Activated CD4-positive, alpha-beta T cell treated with anti-CD3 and anti-CD28 coated beads, Interleukin-2, amount 10 ng/mL, durations not matched to agents 24 days and 14 days (primary cell): ENCODE measurements around the gene RHNO1. TPM values are rescaled to one million over a fixed set of nuclear protein-coding genes. Genes with fewer than 3 reads are reported as not detected.
"Not testable (repeated sequence)": the region's sequence is repeated elsewhere in the genome, so short reads cannot be mapped to it uniquely, and the experiment has no call there.

ENCODE experiments used
- DNase-seq: peaks from one replicate; pipeline ENCODE4 v3.0.0; 2022
- H3K27ac Mint-ChIP-seq: one replicate; pipeline ENCODE4 v1.8.0; 2022; ENCODE audit warnings: mild to moderate bottlenecking, mixed read lengths
- H3K27me3 Mint-ChIP-seq: one replicate; pipeline ENCODE4 v1.8.0; 2022; ENCODE audit warnings: mixed read lengths
- H3K36me3 Mint-ChIP-seq: one replicate; pipeline ENCODE4 v1.8.0; 2022; ENCODE audit warnings: low read depth, mild to moderate bottlenecking, mixed read lengths
- H3K4me1 Mint-ChIP-seq: one replicate; pipeline ENCODE4 v1.8.0; 2021; ENCODE audit warnings: mixed read lengths
- H3K4me3 Mint-ChIP-seq: one replicate; pipeline ENCODE4 v1.8.0; 2022; ENCODE audit warnings: mild to moderate bottlenecking, moderate library complexity, mixed read lengths
- H3K9me3 Mint-ChIP-seq: one replicate; pipeline ENCODE4 v1.8.0; 2021; ENCODE audit warnings: mixed read lengths
- intact Hi-C: fragments of 100-400 bp; cut with micrococcal nuclease; formaldehyde crosslinking; loops from one replicate; pipeline ENCODE4 v1.15.1; 2023
- total RNA-seq: library from RNA; stranded (reverse); gene quantifications from 2 replicates; pipeline ENCODE4 v1.2.3, GENCODE V29; 2022

Gene RHNO1
- total RNA-seq, 1 donor from 2014 or later = 48.1 TPM

DNA sequence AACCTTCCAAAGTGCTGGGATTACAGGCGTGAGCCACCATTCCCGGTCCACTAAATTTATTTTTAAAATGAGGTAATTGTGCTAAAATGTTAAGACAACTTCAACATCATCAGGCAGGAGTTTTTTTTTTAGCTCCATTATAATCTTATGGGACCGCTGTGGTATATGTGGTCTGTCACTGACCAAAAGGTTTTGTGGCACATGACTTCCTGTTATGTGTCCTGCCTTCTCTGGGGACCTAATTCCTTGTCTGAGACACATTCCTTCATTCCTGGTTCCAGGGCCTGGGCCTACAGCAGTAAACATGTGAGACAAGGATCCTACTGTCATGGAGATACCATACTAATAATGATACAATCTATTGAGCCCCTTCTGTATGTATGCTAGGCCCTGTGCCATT lies 25.1 kb upstream of the RHNO1 start:
- Mint-ChIP-seq H3K27ac (no peak overlapping the region), H3K4me1 (peaks cover 3% of the 10 kb centered on the region), H3K27me3 (no peaks in the 10 kb centered on the region), H3K9me3 (no peaks in the 10 kb centered on the region), H3K36me3 (peaks cover 4% of the 10 kb centered on the region), H3K4me3 (no peak overlapping the region)
- intact Hi-C loops = loop anchor here (5.0 kb wide), 1 partner anchor 190 kb away; no protein-coding TSS in a partner anchor
- DNase-seq = no peak

DNA sequence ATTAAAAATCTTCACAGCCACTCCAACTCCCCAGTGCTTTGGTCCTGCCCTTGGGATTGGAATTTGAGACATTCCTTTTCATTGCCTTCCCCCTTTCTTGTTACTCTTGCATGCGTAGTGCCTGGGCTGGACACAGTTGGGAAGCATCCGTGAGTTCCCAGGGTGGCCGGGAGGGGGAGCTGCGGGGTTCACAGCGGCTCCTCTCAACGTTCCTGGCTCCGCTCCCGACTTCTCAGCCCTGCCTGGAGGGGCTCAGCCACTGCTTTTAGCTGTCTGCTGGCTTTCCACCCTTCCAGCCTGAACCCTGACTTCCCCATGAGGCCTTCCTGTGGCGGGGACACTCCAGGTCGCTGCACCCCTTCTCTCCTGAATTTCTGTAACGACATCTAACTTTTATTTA lies 23.4 kb upstream of the RHNO1 start:
- H3K27me3 Mint-ChIP-seq = no peaks in the 10 kb centered on the region
- no peaks in the 10 kb centered on the region for H3K9me3 Mint-ChIP-seq
- peak; percentile 84 for DNase-seq
- H3K4me1 Mint-ChIP-seq = peaks cover 3% of the 10 kb centered on the region
- intact Hi-C loops = loop anchor here (1.0 to 5.0 kb wide), 2 partner anchors 91 to 189 kb away; no protein-coding TSS in a partner anchor
- H3K36me3 Mint-ChIP-seq = peaks cover 6% of the 10 kb centered on the region
- no peak overlapping the region for H3K27ac Mint-ChIP-seq
- no peak overlapping the region for H3K4me3 Mint-ChIP-seq

DNA sequence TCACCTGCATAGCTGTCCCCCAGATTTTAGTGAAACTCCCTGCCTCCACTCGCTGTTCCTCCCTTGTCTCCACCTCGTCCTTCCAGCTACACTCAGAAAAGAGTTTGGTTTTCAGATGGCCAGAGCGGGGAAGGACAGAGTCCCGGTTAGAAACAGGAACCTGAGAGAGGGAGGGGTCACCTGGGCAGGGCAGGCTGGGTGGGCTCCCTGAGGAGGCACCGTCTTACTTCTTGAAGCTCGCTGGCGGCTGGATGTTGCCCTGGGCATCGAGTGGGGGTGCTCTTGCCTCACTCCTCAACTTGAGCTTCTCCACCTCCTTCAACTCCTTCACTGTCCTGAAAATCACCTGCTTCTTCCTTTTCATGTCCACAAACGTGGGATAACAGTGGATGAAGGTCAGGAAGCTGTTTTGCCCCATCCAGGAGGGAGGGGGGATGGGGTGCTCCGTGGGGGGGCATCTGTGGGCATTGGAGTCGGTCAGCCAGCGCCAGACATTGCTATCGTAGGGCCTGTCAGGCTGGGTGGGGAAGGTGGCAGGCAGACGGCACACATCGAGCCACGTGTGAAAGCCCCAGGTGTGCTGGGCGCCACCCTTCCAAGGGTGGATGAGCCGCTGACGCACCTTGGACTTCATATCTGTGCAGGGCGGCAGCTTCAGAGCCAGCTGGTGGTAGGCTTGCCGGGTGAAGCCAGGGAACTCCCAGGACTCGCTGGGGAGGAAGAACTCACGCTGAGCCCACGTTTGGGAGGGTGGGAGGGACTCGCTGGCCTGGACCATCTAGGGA lies 22.2 kb upstream of the RHNO1 start:
- Mint-ChIP-seq H3K4me3 (no peak overlapping the region), H3K4me1 (peaks cover 3% of the 10 kb centered on the region), H3K27ac (no peak overlapping the region), H3K27me3 (no peaks in the 10 kb centered on the region), H3K36me3 (peaks cover 16% of the 10 kb centered on the region), H3K9me3 (no peaks in the 10 kb centered on the region)
- intact Hi-C loops = loop anchor here (5.0 kb wide), 1 partner anchor 187 kb away; no protein-coding TSS in a partner anchor
- DNase-seq = no peak

DNA sequence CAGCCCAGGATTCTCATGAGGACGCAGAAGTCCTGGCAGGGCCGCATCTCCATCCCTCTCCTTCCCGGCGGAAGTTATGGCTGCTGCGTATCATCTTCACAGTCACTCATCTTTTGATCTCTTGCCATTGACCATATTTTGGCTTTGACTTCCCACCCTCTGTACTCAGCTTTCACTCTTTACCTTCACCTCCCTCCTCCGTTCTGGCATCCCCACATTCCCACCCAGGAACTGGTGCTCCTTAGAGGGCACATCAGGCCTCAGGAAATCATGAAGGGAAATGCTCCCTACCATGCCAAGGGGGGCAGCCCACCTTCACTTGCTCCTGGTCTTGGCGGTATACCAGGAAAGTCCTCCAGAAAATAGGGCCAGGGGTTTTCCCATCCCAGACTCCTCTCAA lies 21.5 kb upstream of the RHNO1 start:
- Mint-ChIP-seq H3K4me1 (peaks cover 3% of the 10 kb centered on the region), H3K4me3 (no peak overlapping the region), H3K36me3 (peaks cover 22% of the 10 kb centered on the region), H3K9me3 (no peaks in the 10 kb centered on the region), H3K27me3 (no peaks in the 10 kb centered on the region), H3K27ac (no peak overlapping the region)
- intact Hi-C loops = no loop called here
- no peak for DNase-seq

DNA sequence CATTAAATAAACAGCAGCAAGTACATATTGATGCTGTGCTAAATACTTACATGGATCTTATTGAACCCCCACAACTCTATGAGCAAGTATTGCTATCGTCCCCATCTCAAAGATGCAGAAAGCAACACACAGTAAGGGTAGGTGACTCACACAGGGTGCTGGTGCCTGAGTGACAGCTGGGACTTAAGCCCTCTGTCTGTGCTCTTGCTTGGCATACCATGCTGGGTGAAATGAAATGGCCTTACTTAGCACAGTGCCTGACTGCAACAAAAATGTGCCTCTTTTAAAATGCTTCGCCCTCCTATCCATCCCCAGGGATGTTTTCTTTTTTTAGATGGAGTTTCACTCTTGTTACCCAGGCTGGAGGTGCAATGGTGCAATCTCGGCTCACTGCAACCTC lies 21.0 kb upstream of the RHNO1 start:
- H3K4me3 Mint-ChIP-seq = no peak overlapping the region
- no peaks in the 10 kb centered on the region for H3K27me3 Mint-ChIP-seq

DNA sequence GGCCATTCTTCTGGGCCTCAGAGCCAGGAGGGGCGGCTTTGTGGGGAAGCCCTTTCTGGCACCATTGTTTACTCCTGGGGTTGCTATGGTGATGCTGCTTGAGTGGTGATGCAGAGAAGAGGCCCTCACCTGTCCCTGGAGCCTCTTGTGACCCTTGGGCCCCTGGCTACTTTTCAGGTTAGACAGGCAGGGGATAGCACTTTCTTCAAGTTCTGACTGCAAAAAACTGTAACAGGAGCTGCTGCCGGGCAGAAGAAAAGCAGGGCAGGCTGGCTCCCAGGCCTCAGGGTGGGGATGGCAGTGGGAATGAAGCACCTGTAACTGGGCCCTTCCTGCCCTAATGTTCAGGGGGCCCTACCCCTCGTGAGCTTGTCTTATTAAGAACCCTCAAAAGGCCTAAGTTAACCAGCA lies 20.0 kb upstream of the RHNO1 start, which contains the start of gene TEX52:
Gene TEX52, minus strand, starts transcription at position 19 of the 411 bp plus-strand sequence. Its CDS starts 13 bp downstream, at position 6.
- Mint-ChIP-seq H3K36me3 (peaks cover 31% of the 10 kb centered on the region), H3K4me1 (peaks cover 3% of the 10 kb centered on the region), H3K27ac (peak within 1 kb of the TSS; percentile 20), H3K27me3 (no peaks in the 10 kb centered on the region), H3K4me3 (no peak within 1 kb of the TSS), H3K9me3 (no peaks in the 10 kb centered on the region)
- intact Hi-C loops = no loop called here
- DNase-seq = no peak

More for the DNA sequence above, 21.0 kb upstream of the RHNO1 start:
- intact Hi-C loops = no loop called here
- H3K9me3 Mint-ChIP-seq = no peaks in the 10 kb centered on the region
- peaks cover 3% of the 10 kb centered on the region for H3K4me1 Mint-ChIP-seq
- peaks cover 23% of the 10 kb centered on the region for H3K36me3 Mint-ChIP-seq
- no peak for DNase-seq
- H3K27ac Mint-ChIP-seq = no peak overlapping the region

DNA sequence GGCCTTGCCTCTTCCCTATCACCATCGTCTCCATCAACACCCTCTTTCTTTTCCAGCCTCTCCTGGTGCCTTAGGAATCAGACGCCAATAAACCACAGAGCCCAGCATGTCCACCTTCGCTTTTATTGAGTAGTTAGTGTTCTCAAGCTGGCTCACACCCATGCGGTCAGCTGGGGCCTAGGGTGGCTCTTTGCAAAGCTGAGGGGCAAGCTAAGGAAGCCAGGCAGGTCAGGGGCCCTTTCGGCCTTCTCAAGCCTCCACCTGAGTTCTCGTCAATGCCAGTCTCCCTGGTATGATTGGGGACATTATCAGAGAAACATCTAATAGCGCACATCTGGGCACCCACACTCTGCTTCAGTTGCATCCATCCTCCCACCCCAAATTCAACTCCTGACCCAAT lies 19.4 kb upstream of the RHNO1 start:
- Mint-ChIP-seq H3K9me3 (no peaks in the 10 kb centered on the region), H3K4me3 (no peak overlapping the region), H3K27ac (no peak overlapping the region), H3K36me3 (peaks cover 33% of the 10 kb centered on the region), H3K27me3 (no peaks in the 10 kb centered on the region), H3K4me1 (peaks cover 3% of the 10 kb centered on the region)
- no peak for DNase-seq
- intact Hi-C loops = no loop called here

DNA sequence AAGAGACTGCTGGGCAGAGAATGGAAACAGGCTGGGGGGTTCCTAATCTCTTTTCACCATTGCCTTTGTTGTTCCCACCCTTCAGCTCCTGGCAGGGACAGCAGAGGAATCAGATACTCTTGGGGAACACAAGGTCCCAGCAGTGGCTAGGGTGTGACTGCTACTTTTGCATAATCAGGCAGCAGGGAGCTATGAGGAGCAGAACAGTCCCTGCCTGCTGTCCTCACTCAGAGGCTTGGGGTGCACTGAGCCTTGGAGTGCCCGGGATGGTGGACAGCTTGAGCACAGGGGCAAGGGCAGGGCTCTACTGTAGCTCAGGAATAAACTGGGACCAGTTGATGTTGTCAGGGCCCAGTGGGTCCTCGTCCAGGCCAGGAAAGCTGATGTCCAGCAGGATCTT lies 18.7 kb upstream of the RHNO1 start:
- no peak overlapping the region for H3K4me3 Mint-ChIP-seq
- DNase-seq = no peak
- H3K9me3 Mint-ChIP-seq = no peaks in the 10 kb centered on the region
- no peak overlapping the region for H3K27ac Mint-ChIP-seq
- H3K27me3 Mint-ChIP-seq = no peaks in the 10 kb centered on the region
- H3K4me1 Mint-ChIP-seq = peaks cover 3% of the 10 kb centered on the region
- peaks cover 39% of the 10 kb centered on the region for H3K36me3 Mint-ChIP-seq
- intact Hi-C loops = no loop called here

DNA sequence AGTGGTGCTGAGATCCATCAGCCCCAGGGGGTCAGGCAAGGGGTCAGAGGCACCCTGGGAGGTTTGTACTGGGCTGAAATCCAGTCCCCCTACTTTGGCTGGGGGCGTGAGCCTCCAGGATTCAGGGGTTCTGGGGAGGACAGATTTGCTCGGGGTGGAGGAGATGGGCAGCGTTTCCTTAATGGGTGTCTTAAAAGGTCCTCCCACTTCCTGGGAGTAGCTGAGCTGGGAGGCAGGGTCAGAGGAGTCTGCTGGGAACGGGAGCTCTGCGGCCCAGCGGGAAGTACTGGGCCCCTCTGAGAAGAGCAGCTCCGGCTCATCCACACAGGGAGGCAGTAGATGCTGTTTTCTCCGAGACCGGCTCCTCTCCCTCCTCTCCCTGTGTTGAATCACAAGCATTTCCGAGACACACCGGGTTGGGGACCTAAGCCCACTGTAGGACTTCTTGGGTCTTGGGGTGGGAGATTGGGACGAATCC lies 18.0 kb upstream of the RHNO1 start:
- DNase-seq = no peak
- H3K4me1 Mint-ChIP-seq = no peaks in the 10 kb centered on the region
- no peak overlapping the region for H3K4me3 Mint-ChIP-seq
- H3K36me3 Mint-ChIP-seq = peaks cover 40% of the 10 kb centered on the region
- H3K27me3 Mint-ChIP-seq = no peaks in the 10 kb centered on the region
- no peaks in the 10 kb centered on the region for H3K9me3 Mint-ChIP-seq
- intact Hi-C loops = no loop called here
- H3K27ac Mint-ChIP-seq = no peak overlapping the region

DNA sequence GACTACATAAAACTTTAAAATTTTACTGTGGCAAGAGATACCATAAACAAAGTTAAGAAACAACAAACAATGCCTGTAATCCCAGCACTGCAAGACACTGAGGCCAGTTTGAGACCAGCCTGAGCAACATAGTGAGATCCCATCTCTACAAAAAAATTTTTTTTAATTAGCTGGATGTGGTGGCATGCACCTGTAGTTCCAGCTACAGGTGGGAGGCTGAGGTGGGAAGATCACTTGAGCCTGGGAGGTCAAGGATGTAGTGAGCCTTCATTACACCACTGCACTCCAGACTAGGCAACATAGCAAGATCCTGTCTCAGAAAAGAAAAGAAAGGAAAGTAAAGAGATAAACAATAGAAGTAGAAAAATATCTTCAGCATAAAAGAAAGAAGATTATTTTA lies 16.9 kb upstream of the RHNO1 start:
- no peak overlapping the region for H3K4me3 Mint-ChIP-seq
- no peak for DNase-seq
- peaks cover 50% of the 10 kb centered on the region for H3K36me3 Mint-ChIP-seq
- H3K27me3 Mint-ChIP-seq = no peaks in the 10 kb centered on the region
- H3K4me1 Mint-ChIP-seq = no peaks in the 10 kb centered on the region
- no peaks in the 10 kb centered on the region for H3K9me3 Mint-ChIP-seq
- intact Hi-C loops = no loop called here
- no peak overlapping the region for H3K27ac Mint-ChIP-seq

DNA sequence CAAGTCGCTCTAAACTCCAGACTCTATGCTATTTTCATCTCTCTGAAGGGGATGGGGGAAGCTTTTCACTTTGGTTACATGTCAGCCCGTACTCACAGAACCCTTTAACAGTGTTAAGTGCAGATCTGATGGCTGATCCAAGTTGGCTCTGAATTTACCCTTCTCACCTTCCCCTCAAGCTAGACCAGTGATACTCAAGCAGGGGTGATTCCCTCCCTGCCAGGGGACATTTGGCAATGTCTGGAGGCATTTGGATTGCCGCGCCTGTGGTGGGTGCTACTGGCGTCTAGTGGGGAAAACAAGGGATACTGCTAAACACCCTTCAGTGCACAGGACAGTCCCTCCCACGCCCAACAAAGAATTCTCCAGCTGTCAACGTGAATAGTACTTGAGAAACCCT lies 14.1 kb upstream of the RHNO1 start:
- no peak for DNase-seq
- no peak overlapping the region for H3K27ac Mint-ChIP-seq
- H3K27me3 Mint-ChIP-seq = no peaks in the 10 kb centered on the region
- intact Hi-C loops = no loop called here
- H3K4me1 Mint-ChIP-seq = peaks cover 4% of the 10 kb centered on the region
- H3K9me3 Mint-ChIP-seq = no peaks in the 10 kb centered on the region
- no peak overlapping the region for H3K4me3 Mint-ChIP-seq
- peaks cover 65% of the 10 kb centered on the region for H3K36me3 Mint-ChIP-seq

DNA sequence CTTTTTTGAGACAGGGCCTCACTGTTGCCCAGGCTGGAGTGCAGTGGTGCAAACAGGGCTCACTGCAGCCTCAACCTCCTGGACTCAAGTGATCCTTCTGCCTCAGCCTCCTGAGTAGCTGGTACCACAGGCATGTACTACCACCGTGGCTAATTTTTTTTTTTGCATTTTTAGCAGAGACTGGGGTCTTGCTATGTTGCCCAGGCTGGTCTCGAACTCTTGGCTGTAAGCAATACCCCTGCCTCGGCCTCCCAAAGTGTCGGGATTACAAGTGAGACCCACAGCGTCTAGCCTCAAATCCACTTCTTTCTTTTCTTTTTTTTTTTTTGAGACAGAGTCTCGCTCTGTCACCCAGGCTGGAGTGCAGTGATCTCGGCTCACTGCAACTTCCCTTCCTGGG lies 13.6 kb upstream of the RHNO1 start:
- DNase-seq, H3K27ac Mint-ChIP-seq, intact Hi-C loops, H3K4me1 Mint-ChIP-seq, H3K4me3 Mint-ChIP-seq, H3K9me3 Mint-ChIP-seq, H3K27me3 Mint-ChIP-seq: not testable (repeated sequence)
- peaks cover 66% of the 10 kb centered on the region for H3K36me3 Mint-ChIP-seq

DNA sequence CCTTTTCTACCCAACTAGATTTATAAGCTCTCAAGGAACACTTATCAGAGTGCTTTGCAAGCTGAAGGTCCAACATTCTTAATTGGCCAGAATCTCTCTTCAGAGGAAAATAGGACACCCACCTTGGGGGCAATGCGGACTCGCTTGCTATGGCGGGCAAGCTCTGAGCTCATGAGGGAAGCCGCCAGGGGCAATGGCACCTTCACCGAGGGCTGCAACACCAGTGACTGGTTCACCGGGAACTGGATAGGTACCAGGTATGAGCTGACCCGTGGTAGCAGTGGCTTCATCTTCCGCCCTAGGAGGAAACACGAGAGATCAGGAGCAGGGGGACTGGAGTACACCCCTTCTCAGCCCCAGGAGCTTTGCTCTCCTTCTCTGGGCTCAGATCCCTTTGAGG lies 12.8 kb upstream of the RHNO1 start:
- peaks cover 13% of the 10 kb centered on the region for H3K4me1 Mint-ChIP-seq
- H3K36me3 Mint-ChIP-seq = peaks cover 66% of the 10 kb centered on the region
- no peak for DNase-seq
- H3K4me3 Mint-ChIP-seq = no peak overlapping the region
- intact Hi-C loops = no loop called here
- H3K27ac Mint-ChIP-seq = no peak overlapping the region
- no peaks in the 10 kb centered on the region for H3K27me3 Mint-ChIP-seq
- no peaks in the 10 kb centered on the region for H3K9me3 Mint-ChIP-seq

DNA sequence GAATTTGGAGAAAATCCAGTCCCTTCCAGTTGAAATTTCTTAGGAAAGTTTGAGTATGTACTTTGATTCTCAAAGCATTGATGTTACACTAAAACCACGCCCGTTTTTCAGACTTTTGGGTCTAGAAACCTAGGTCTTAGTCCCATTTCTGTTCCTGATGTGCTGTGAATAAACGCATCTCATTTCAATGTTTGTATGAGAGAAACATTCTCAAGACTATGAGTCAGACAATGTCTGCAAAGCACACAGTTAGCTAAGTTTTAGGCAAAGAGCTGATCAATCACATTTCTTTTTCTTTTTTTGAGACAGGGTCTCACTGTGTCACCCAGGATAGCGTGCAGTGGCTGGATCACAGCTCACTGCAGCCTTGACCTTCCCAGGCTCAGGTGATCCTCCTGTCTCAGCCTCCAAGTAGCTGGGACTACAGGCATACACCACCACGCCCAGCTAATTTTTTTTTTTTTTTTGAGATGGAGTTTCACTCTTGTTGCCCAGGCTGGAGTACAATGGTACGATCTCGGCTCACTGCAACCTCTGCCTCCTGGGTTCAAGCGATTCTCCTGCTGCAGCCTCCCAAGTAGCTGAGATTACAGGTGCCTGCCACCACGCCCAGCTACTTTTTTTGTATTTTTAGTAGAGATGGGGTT lies 7.9 kb upstream of the RHNO1 start:
- intact Hi-C loops = loop anchor here (1.0 to 2.0 kb wide), 3 partner anchors 7 to 56 kb away; partner anchors contain the start of genes ITFG2 and TULP3
- Mint-ChIP-seq H3K27ac (peak overlapping the region; percentile 94), H3K36me3 (peaks cover 56% of the 10 kb centered on the region), H3K4me1 (peaks cover 19% of the 10 kb centered on the region)
- not testable (repeated sequence) for H3K9me3 Mint-ChIP-seq, H3K4me3 Mint-ChIP-seq, H3K27me3 Mint-ChIP-seq, DNase-seq
